K562 (cell line): Measurements from ENCODE around the gene MAP3K6. TPM values are rescaled to one million over a fixed set of nuclear protein-coding genes. Genes with fewer than 3 reads are reported as not detected.

Experiments used
- ATAC-seq: fragments of 200-7000 bp; cut with Tn5 transposase; 3 replicates; pipeline ENCODE4 v1.9.1; 2020; ENCODE audit warnings: moderate library complexity
- BruUV-seq: library from RNA; stranded (reverse); fragments of 400-500 nt; replicated peaks from 2 replicates; lab custom pipeline; 2021; lab: Mats Ljungman, UMichigan
- CTCF ChIA-PET: fragments of 300-600 bp; formaldehyde crosslinking; extraction: SDS; loops from one replicate; lab custom pipeline; 2021; ENCODE audit warnings: low intra/inter-chr PET ratio; lab: Yijun Ruan, JAX
- POLR2A ChIA-PET: fragments of 300-600, 350-650 bp; sonication (Branson Sonifier 250); formaldehyde crosslinking; extraction: SDS; loops from one replicate; lab custom pipeline; 2021; ENCODE audit warnings: antibody characterized with exemption, inconsistent platforms; lab: Yijun Ruan, JAX
- DNase-seq, 4 experiments: peaks; one replicate each; pipeline versions ENCODE4 v3.0.0 to v3.0.0-alpha.2; 2011 to 2018; ENCODE audit warnings: low spot score in 3 of 4, mixed read lengths in 3 of 4; ENCODE audit errors: extremely low read depth in 1 of 4
- FAIRE-seq: peaks from 2 replicates; lab custom pipeline; 2011; peaks lifted over from hg19 to GRCh38; lab: Jason Lieb, UNC
- H2AFZ ChIP-seq: 2 replicates; pipeline ENCODE4 v1.6.0; 2011; ENCODE audit warnings: low read depth, low read length, control low read depth, inconsistent platforms
- H3K27ac ChIP-seq: fragments of 200-600 bp; 3 replicates; pipeline ENCODE4 v1.8.0; 2011; ENCODE audit warnings: low read depth, mild to moderate bottlenecking, control low read depth, inconsistent platforms, low read length, moderate library complexity, mixed read lengths; ENCODE audit errors: extremely low read depth
- H3K27me3 ChIP-seq, 2 experiments: fragments of 300-600 bp in 1 of 2; 2 replicates in 1 of 2; 3 replicates in 1 of 2; pipeline versions ENCODE4 v1.6.0 to v1.8.0; 2011; ENCODE audit warnings: inconsistent platforms in 2 of 2, low read length in 2 of 2, mild to moderate bottlenecking in 1 of 2, mixed read lengths in 1 of 2, moderate library complexity in 1 of 2; ENCODE audit not compliant: control insufficient read depth in 2 of 2, insufficient read depth in 2 of 2
- H3K36me3 ChIP-seq: fragments of 300-600 bp; 3 replicates; pipeline ENCODE4 v1.8.0; 2011; ENCODE audit warnings: mild to moderate bottlenecking, low read length, inconsistent platforms; ENCODE audit not compliant: control insufficient read depth, insufficient read depth
- H3K4me1 ChIP-seq, 2 experiments: fragments of 200-600 bp in 1 of 2; replicated peaks in 1 of 2; 2 replicates in 1 of 2; 3 replicates in 1 of 2; pipeline versions ENCODE4 v1.5.1 to v1.8.0; 2011; ENCODE audit warnings: inconsistent platforms in 2 of 2, low read length in 2 of 2, mild to moderate bottlenecking in 1 of 2, mixed read lengths in 1 of 2, moderate library complexity in 1 of 2; ENCODE audit not compliant: control insufficient read depth in 2 of 2, insufficient read depth in 2 of 2
- H3K4me2 ChIP-seq: 2 replicates; pipeline ENCODE4 v1.6.1; 2011; ENCODE audit warnings: low read length, control low read depth, inconsistent platforms, mixed read lengths; ENCODE audit not compliant: insufficient read depth
- H3K4me3 ChIP-seq: fragments of 200-600 bp; sonication (generic), shearing (Covaris generic); 2 replicates; pipeline ENCODE4 v1.5.1; 2016; ENCODE audit warnings: control low read depth, inconsistent platforms
- H3K79me2 ChIP-seq: fragments of 200-600 bp; 3 replicates; pipeline ENCODE4 v1.8.0; 2011; ENCODE audit warnings: low read length, inconsistent platforms; ENCODE audit not compliant: control insufficient read depth, insufficient read depth
- H3K9ac ChIP-seq, 2 experiments: 2 replicates each; pipeline versions ENCODE4 v1.6.0 to v1.6.1; 2011; ENCODE audit warnings: low read depth in 2 of 2, low read length in 2 of 2, control low read depth in 1 of 2, inconsistent platforms in 1 of 2, mild to moderate bottlenecking in 1 of 2, mixed read lengths in 1 of 2; ENCODE audit not compliant: insufficient read depth in 1 of 2
- H3K9me1 ChIP-seq: one replicate; pipeline ENCODE4 v1.6.0; 2011; ENCODE audit warnings: inconsistent platforms, mild to moderate bottlenecking, low read length, moderate library complexity; ENCODE audit not compliant: control insufficient read depth, insufficient read depth
- H3K9me3 ChIP-seq: replicated peaks from 2 replicates; pipeline ENCODE4 v1.5.1; 2011; ENCODE audit warnings: low read depth, low read length, inconsistent platforms; ENCODE audit not compliant: control insufficient read depth, insufficient read depth
- H4K20me1 ChIP-seq: replicated peaks from 2 replicates; pipeline ENCODE4 v1.6.1; 2011; ENCODE audit warnings: low read length, inconsistent platforms, mixed read lengths; ENCODE audit not compliant: control insufficient read depth, insufficient read depth
- ADNP ChIP-seq: fragments of 200-800 bp; sonication (Bioruptor generic); IDR thresholded peaks from 2 replicates; pipeline ENCODE4 v1.6.1; 2016; ENCODE audit warnings: missing genetic modification characterization, missing compliant biosample characterization
- CBX8 ChIP-seq: fragments of 200-600 bp; sonication (generic); IDR thresholded peaks from 2 replicates; pipeline ENCODE4 v1.6.1; 2012; ENCODE audit warnings: borderline replicate concordance, mixed run types, low read depth, mild to moderate bottlenecking, moderate library complexity, mixed read lengths, low read length, control low read depth, inconsistent platforms; ENCODE audit not compliant: poor library complexity, severe bottlenecking; ENCODE audit errors: extremely low read depth
- CEBPG ChIP-seq, 3 experiments: fragments of 200-800 bp in 1 of 3; sonication (Bioruptor generic) in 1 of 3; sonication (generic) in 1 of 3; formaldehyde crosslinking in 1 of 3; IDR thresholded peaks in 2 of 3; conservative IDR thresholded peaks in 1 of 3; 2 replicates each; pipeline versions ENCODE4 v1.6.1 to v1.8.0; 2016 to 2022; ENCODE audit warnings: missing compliant biosample characterization in 2 of 3, missing genetic modification characterization in 2 of 3, mild to moderate bottlenecking in 1 of 3, missing genetic modification reagents in 1 of 3
- MAFG ChIP-seq: fragments of 450-650 bp; conservative IDR thresholded peaks from 2 replicates; pipeline ENCODE4 v1.6.1; 2016; ENCODE audit warnings: missing genetic modification characterization, missing compliant biosample characterization
- NFE2L1 ChIP-seq: fragments of 450-650 bp; IDR thresholded peaks from 2 replicates; pipeline ENCODE4 v1.6.1; 2016; ENCODE audit warnings: missing genetic modification characterization, low read depth, mild to moderate bottlenecking, missing compliant biosample characterization, moderate library complexity, borderline replicate concordance
- ZNF212 ChIP-seq: fragments of 450-650 bp; formaldehyde crosslinking; IDR thresholded peaks from 2 replicates; pipeline ENCODE4 v1.4.0; 2020; ENCODE audit warnings: mild to moderate bottlenecking
- WGBS: fragments of 100-300 bp; shearing (Covaris generic); methylation state at CpG from one replicate; pipeline ENCODE4 v1.1.6; 2016; ENCODE audit warnings: low coverage, mixed read lengths; ENCODE audit not compliant: insufficient coverage; ENCODE audit errors: missing lambda C conversion rate; 5-methylcytosine and 5-hydroxymethylcytosine counted together
- in situ Hi-C: fragments of 300-500 bp; cut with MboI; formaldehyde crosslinking; loops from 4 replicates; pipeline ENCODE4 v1.15.0; 2018; ENCODE audit warnings: inconsistent platforms, mixed read lengths
- intact Hi-C: fragments of 100-400 bp; cut with micrococcal nuclease; formaldehyde crosslinking; loops from 2 replicates; pipeline ENCODE4 v1.14.2; 2022
- polyA plus RNA-seq, 8 experiments: library from polyadenylated mRNA; depleted of rRNA in 4 of 8; stranded (reverse) in 5 of 8; unstranded in 3 of 8; fragments of >200 nt; fragmentation: Nextera tagmentation in 2 of 8; fragmentation: Illumina TruSeq in 1 of 8; extraction: Ambion mirVana in 2 of 8; extraction: Trizol in 1 of 8; gene quantifications; 2 replicates each; pipeline versions ENCODE4 v1.2.1 to v1.2.3, GENCODE V29; 2011 to 2014; ENCODE audit warnings: inconsistent platforms in 1 of 8, missing spikeins in 1 of 8
- total RNA-seq, 7 experiments: library from RNA; depleted of rRNA in 6 of 7; stranded (reverse); fragments of >200 nt in 6 of 7; fragmentation: Illumina TruSeq in 2 of 7; extraction: Trizol in 2 of 7; gene quantifications; 2 replicates each; pipeline versions ENCODE4 v1.2.1 to v1.2.3, GENCODE V29; 2011 to 2021; ENCODE audit warnings: low replicate concordance in 1 of 7
- TF ChIP-seq, protein P1 (sequence below), 2 experiments: fragments of 450-650 bp; formaldehyde crosslinking in 1 of 2; IDR thresholded peaks; 2 replicates each; pipeline versions ENCODE4 v1.4.0 to v1.6.1; 2014 to 2020; ENCODE audit warnings: mild to moderate bottlenecking in 2 of 2, borderline replicate concordance in 1 of 2, low read depth in 1 of 2

The MAP3K6 gene
- total and polyA plus RNA-seq, 9 of the 15 experiments (the other 6 are each of a cell fraction or from before 2014, with no cell fraction given), result 0.99 to 21.9 (median 7.0) TPM

DNA sequence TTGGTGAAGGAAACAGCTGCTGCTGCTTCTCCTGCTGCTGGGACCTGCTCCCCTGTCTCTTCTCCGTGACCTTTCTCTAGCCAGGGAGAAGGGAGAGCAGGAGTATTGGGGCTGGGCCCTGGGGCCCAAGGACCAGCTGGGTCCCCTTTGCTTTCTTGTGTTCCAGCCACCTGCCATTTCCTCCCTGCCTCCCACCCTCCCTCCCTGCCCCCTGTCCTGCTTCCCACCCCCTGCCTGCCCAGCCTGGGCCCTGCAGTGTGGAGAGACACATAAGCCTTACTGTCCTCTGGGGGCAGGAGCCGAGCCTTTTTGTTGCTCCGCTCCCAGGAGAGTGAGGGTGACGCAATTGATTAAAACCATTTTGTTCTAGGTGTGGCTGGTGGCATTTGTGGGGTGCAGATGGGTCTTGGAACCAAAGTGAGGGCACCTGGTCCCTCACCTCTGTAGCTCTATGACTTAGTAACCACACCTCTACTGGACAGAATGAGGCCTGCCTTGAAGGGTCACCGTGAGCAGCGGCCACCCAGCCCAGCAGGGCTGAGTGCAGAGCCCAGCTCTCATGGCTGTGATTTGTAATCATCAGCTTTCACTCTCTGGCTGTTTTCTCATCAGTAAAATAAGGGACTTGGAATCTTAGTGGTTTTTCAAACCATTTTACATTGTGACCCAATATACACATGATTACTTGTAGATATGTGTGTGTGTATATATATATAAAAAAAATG lies 58.7 kb downstream of the MAP3K6 start:
- H3K27me3 ChIP-seq, result no peaks in the 10 kb centered on the region
- H4K20me1 ChIP-seq, result no peaks in the 10 kb centered on the region
- H2AFZ ChIP-seq, result no peak overlapping the region
- in situ Hi-C loops, result no loop called here
- H3K36me3 ChIP-seq, result no peaks in the 10 kb centered on the region
- ATAC-seq (peak; percentile 32), DNase-seq (no peak), FAIRE-seq (no peak)
- H3K4me1 ChIP-seq, result peaks cover 0 to 8% of the 10 kb centered on the region in 2 experiments; a peak in 1 of 5 replicates
- 68% methylated on average over 6 of the region's 6 CpGs for WGBS
- no peak overlapping the region for H3K27ac ChIP-seq
- intact Hi-C loops, result no loop called here
- no TSS peak for BruUV-seq
- CTCF ChIA-PET, result interaction anchor here (0.7 to 1.5 kb wide), 2 partner anchors 87 to 352 kb away, joined by 3 to 4 read pairs; no protein-coding TSS in a partner anchor
- no peaks in the 10 kb centered on the region for H3K9me3 ChIP-seq
- TF ChIP-seq CEBPG (CRISPR knock-in tag; IDR thresholded peaks at IDR 0.05), result peak; percentile 46; the same call in 1 of the 2 replicates
- TF ChIP-seq CEBPG (tag; conservative IDR thresholded peaks at IDR 0.05 in 1 of 2, IDR thresholded peaks at IDR 0.05 in 1 of 2), result no peak
- TF ChIP-seq MAFG (tag), result no peak
- TF ChIP-seq ADNP (tag), result no peak
- no peak for TF ChIP-seq NFE2L1 (tag)
- TF ChIP-seq, protein P1, sequence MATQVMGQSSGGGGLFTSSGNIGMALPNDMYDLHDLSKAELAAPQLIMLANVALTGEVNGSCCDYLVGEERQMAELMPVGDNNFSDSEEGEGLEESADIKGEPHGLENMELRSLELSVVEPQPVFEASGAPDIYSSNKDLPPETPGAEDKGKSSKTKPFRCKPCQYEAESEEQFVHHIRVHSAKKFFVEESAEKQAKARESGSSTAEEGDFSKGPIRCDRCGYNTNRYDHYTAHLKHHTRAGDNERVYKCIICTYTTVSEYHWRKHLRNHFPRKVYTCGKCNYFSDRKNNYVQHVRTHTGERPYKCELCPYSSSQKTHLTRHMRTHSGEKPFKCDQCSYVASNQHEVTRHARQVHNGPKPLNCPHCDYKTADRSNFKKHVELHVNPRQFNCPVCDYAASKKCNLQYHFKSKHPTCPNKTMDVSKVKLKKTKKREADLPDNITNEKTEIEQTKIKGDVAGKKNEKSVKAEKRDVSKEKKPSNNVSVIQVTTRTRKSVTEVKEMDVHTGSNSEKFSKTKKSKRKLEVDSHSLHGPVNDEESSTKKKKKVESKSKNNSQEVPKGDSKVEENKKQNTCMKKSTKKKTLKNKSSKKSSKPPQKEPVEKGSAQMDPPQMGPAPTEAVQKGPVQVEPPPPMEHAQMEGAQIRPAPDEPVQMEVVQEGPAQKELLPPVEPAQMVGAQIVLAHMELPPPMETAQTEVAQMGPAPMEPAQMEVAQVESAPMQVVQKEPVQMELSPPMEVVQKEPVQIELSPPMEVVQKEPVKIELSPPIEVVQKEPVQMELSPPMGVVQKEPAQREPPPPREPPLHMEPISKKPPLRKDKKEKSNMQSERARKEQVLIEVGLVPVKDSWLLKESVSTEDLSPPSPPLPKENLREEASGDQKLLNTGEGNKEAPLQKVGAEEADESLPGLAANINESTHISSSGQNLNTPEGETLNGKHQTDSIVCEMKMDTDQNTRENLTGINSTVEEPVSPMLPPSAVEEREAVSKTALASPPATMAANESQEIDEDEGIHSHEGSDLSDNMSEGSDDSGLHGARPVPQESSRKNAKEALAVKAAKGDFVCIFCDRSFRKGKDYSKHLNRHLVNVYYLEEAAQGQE (IDR thresholded peaks at IDR 0.05; ENCODE audit: borderline replicate concordance), result no peak
- TF ChIP-seq, protein P1 (CRISPR knock-in tag; IDR thresholded peaks at IDR 0.05; ENCODE audit: low read depth), result no peak
- TF ChIP-seq ZNF212, result no peak
- no peak for TF ChIP-seq CBX8
- peak overlapping the region in 1 of 2 experiments; percentile 32; a peak in 1 of 4 replicates for H3K9ac ChIP-seq
- POLR2A ChIA-PET, result interaction anchor here (0.7 to 0.9 kb wide), 2 partner anchors 19 to 25 kb away, joined by 3 read pairs; no protein-coding TSS in a partner anchor
- no peak overlapping the region for H3K4me2 ChIP-seq
- no peaks in the 10 kb centered on the region for H3K79me2 ChIP-seq
- no peaks in the 10 kb centered on the region for H3K9me1 ChIP-seq
- H3K4me3 ChIP-seq, result no peak overlapping the region
